H9 (cell line): ENCODE data around the gene PPM1M. TPM values are rescaled to one million over a fixed set of nuclear protein-coding genes. Genes with fewer than 3 reads are reported as not detected.

Experiments
- DNase-seq: peaks from one replicate; pipeline ENCODE4 v3.0.0-alpha.2; 2017
- H2AFZ ChIP-seq: one replicate; pipeline ENCODE4 v1.6.1; 2013; ENCODE audit warnings: mild to moderate bottlenecking, low read length, control low read depth, moderate library complexity
- H2AK5ac ChIP-seq: 2 replicates; pipeline ENCODE4 v1.6.1; 2013; ENCODE audit warnings: low read length, control low read depth, mixed read lengths; ENCODE audit not compliant: insufficient read length
- H2BK120ac ChIP-seq: one replicate; pipeline ENCODE4 v1.6.1; 2013; ENCODE audit warnings: low read depth, mild to moderate bottlenecking, low read length, control low read depth, inconsistent platforms; ENCODE audit not compliant: poor library complexity, severe bottlenecking
- H2BK12ac ChIP-seq: 2 replicates; pipeline ENCODE4 v1.6.1; 2013; ENCODE audit warnings: low read length, control low read depth, mixed read lengths, low read depth; ENCODE audit not compliant: insufficient read length
- H2BK15ac ChIP-seq: 2 replicates; pipeline ENCODE4 v1.6.1; 2013; ENCODE audit warnings: low read depth, low read length, control low read depth
- H2BK20ac ChIP-seq: one replicate; pipeline ENCODE4 v1.6.1; 2013; ENCODE audit warnings: low read depth, mild to moderate bottlenecking, low read length, control low read depth, inconsistent platforms; ENCODE audit not compliant: poor library complexity, severe bottlenecking
- H2BK5ac ChIP-seq: 2 replicates; pipeline ENCODE4 v1.6.1; 2013; ENCODE audit warnings: low read length, control low read depth, mixed read lengths; ENCODE audit not compliant: insufficient read length
- H3K14ac ChIP-seq: 2 replicates; pipeline ENCODE4 v1.6.1; 2013; ENCODE audit warnings: low read length, control low read depth; ENCODE audit not compliant: insufficient read depth
- H3K18ac ChIP-seq: 2 replicates; pipeline ENCODE4 v1.6.1; 2013; ENCODE audit warnings: low read depth, mild to moderate bottlenecking, mixed read lengths, low read length, control low read depth; ENCODE audit not compliant: insufficient read length
- H3K23ac ChIP-seq: 2 replicates; pipeline ENCODE4 v1.6.1; 2013; ENCODE audit warnings: low read length, control low read depth, mixed read lengths, low read depth; ENCODE audit not compliant: insufficient read length
- H3K23me2 ChIP-seq: 2 replicates; pipeline ENCODE4 v1.6.1; 2013; ENCODE audit warnings: low read depth, mild to moderate bottlenecking, mixed read lengths, low read length, control low read depth; ENCODE audit not compliant: insufficient read length, poor library complexity, severe bottlenecking
- H3K27ac ChIP-seq: 2 replicates; pipeline ENCODE4 v1.5.1; 2013; ENCODE audit warnings: low read length, control low read depth, mixed read lengths, low read depth; ENCODE audit not compliant: insufficient read length
- H3K27me3 ChIP-seq: 2 replicates; pipeline ENCODE4 v1.6.1; 2013; ENCODE audit warnings: low read length, control low read depth, inconsistent platforms; ENCODE audit not compliant: insufficient read depth
- H3K4ac ChIP-seq: 2 replicates; pipeline ENCODE4 v1.6.1; 2013; ENCODE audit warnings: low read depth, mild to moderate bottlenecking, control low read depth, inconsistent platforms, low read length, moderate library complexity
- H3K4me1 ChIP-seq: 2 replicates; pipeline ENCODE4 v1.6.1; 2013; ENCODE audit warnings: low read length, control low read depth, inconsistent platforms; ENCODE audit not compliant: insufficient read depth
- H3K4me2 ChIP-seq: 2 replicates; pipeline ENCODE4 v1.6.1; 2013; ENCODE audit warnings: low read length, control low read depth, mixed read lengths; ENCODE audit not compliant: insufficient read length, insufficient read depth
- H3K56ac ChIP-seq: 2 replicates; pipeline ENCODE4 v1.6.1; 2013; ENCODE audit warnings: low read depth, mild to moderate bottlenecking, mixed read lengths, low read length, control low read depth; ENCODE audit not compliant: insufficient read length
- H3K79me1 ChIP-seq: 2 replicates; pipeline ENCODE4 v1.6.1; 2013; ENCODE audit warnings: low read depth, mild to moderate bottlenecking, moderate library complexity, low read length, control low read depth, inconsistent platforms; ENCODE audit not compliant: insufficient read depth, poor library complexity, severe bottlenecking
- H3K79me2 ChIP-seq: 2 replicates; pipeline ENCODE4 v1.6.1; 2013; ENCODE audit warnings: low read length, control low read depth, inconsistent platforms; ENCODE audit not compliant: insufficient read depth
- H3K9ac ChIP-seq: 2 replicates; pipeline ENCODE4 v1.6.1; 2013; ENCODE audit warnings: low read length, control low read depth, mixed read lengths; ENCODE audit not compliant: insufficient read length; ENCODE audit errors: extremely low read depth
- H3K9me3 ChIP-seq: one replicate; pipeline ENCODE4 v1.6.1; 2013; ENCODE audit warnings: low read depth, low read length, inconsistent platforms; ENCODE audit not compliant: control insufficient read depth
- H3T11ph ChIP-seq: one replicate; pipeline ENCODE4 v1.6.1; 2013; ENCODE audit warnings: mild to moderate bottlenecking, low read length, control low read depth, inconsistent platforms
- H4K20me1 ChIP-seq: one replicate; pipeline ENCODE4 v1.6.1; 2013; ENCODE audit not compliant: control insufficient read depth, insufficient read length, insufficient read depth
- H4K5ac ChIP-seq: 2 replicates; pipeline ENCODE4 v1.6.1; 2013; ENCODE audit warnings: low read depth, mild to moderate bottlenecking, mixed read lengths, low read length, control low read depth; ENCODE audit not compliant: insufficient read length
- H4K8ac ChIP-seq: replicated peaks from 2 replicates; pipeline ENCODE4 v1.6.1; 2013; ENCODE audit warnings: low read length, control low read depth, mixed read lengths, low read depth; ENCODE audit not compliant: insufficient read length
- H4K91ac ChIP-seq: 2 replicates; pipeline ENCODE4 v1.6.1; 2013; ENCODE audit warnings: low read depth, mild to moderate bottlenecking, moderate library complexity, mixed read lengths, low read length, control low read depth; ENCODE audit not compliant: insufficient read length
- H3K27ac Mint-ChIP-seq, 3 experiments: 2 replicates in 2 of 3; 3 replicates in 1 of 3; pipeline ENCODE4 v1.8.0; 2020 to 2021; ENCODE audit warnings: mixed read lengths in 3 of 3, mild to moderate bottlenecking in 1 of 3, moderate library complexity in 1 of 3
- H3K27me3 Mint-ChIP-seq: 2 replicates; pipeline ENCODE4 v1.8.0; 2021; ENCODE audit warnings: low read depth, mild to moderate bottlenecking, moderate library complexity, mixed read lengths
- H3K36me3 Mint-ChIP-seq, 3 experiments: 2 replicates in 2 of 3; 3 replicates in 1 of 3; pipeline ENCODE4 v1.8.0; 2020 to 2021; ENCODE audit warnings: low read depth in 3 of 3, mixed read lengths in 3 of 3; ENCODE audit not compliant: insufficient read depth in 1 of 3
- H3K4me1 Mint-ChIP-seq, 2 experiments: 2 replicates each; pipeline ENCODE4 v1.8.0; 2020; ENCODE audit warnings: mixed read lengths in 2 of 2
- H3K4me3 Mint-ChIP-seq, 2 experiments: 2 replicates in 1 of 2; 3 replicates in 1 of 2; pipeline ENCODE4 v1.8.0; 2020 to 2021; ENCODE audit warnings: mild to moderate bottlenecking in 2 of 2, mixed read lengths in 2 of 2, moderate library complexity in 1 of 2
- H3K9me3 Mint-ChIP-seq, 2 experiments: 2 replicates in 1 of 2; 3 replicates in 1 of 2; pipeline ENCODE4 v1.8.0; 2020; ENCODE audit warnings: mild to moderate bottlenecking in 2 of 2, mixed read lengths in 2 of 2, moderate library complexity in 1 of 2
- WGBS: extraction: QIAGEN DNeasy Blood & Tissue Kit; methylation state at CpG from one replicate; pipeline ENCODE4 v1.1.7; 2013; ENCODE audit warnings: missing lambda C conversion rate, low lambda C conversion rate, mixed read lengths; ENCODE audit not compliant: insufficient read length; ENCODE audit errors: extremely low coverage; 5-methylcytosine and 5-hydroxymethylcytosine counted together
- total RNA-seq: library from RNA; stranded (reverse); gene quantifications from 2 replicates; pipeline ENCODE4 v1.2.1, GENCODE V29; 2021
- TF ChIP-seq, protein P1 (sequence below): fragments of 200-600 bp; sonication (generic); conservative IDR thresholded peaks from 3 replicates; pipeline ENCODE4 v1.8.0; 2021; ENCODE audit warnings: antibody characterized with exemption, mild to moderate bottlenecking

PPM1M gene
- total RNA-seq, 1 experiment from 2014 or later: 7.4 TPM

GRCh38 chr3:52225452-52226228, 19.9 kb upstream of the PPM1M start, which contains the start of gene TLR9:
Gene TLR9 (minus strand): TSS chr3:52225645. CDS start chr3:52225529, 116 bp downstream.
- Histone ChIP-seq H2BK20ac (no peak within 1 kb of the TSS), H2BK120ac (no peak within 1 kb of the TSS), H4K5ac (no peak within 1 kb of the TSS), H3K9ac (no peak within 1 kb of the TSS), H2BK5ac (no peak within 1 kb of the TSS), H4K20me1 (no peaks in the 10 kb centered on the region), H4K8ac (no peak within 1 kb of the TSS), H3K4me2 (no peak within 1 kb of the TSS), H3K23ac (no peak within 1 kb of the TSS), H3K14ac (no peak within 1 kb of the TSS), H3K27ac (no peak within 1 kb of the TSS), H3K79me1 (no peaks in the 10 kb centered on the region), H3K27me3 (no peaks in the 10 kb centered on the region), H3K56ac (no peak within 1 kb of the TSS), H4K91ac (no peak within 1 kb of the TSS), H2AFZ (no peak within 1 kb of the TSS), H3K18ac (no peak within 1 kb of the TSS), H3K4ac (no peak within 1 kb of the TSS), H3T11ph (no peak within 1 kb of the TSS), H2AK5ac (no peak within 1 kb of the TSS), H3K23me2 (no peaks in the 10 kb centered on the region), H3K79me2 (no peaks in the 10 kb centered on the region), H2BK15ac (no peak within 1 kb of the TSS), H2BK12ac (no peak within 1 kb of the TSS), H3K4me1 (no peaks in the 10 kb centered on the region), H3K9me3 (no peaks in the 10 kb centered on the region)
- TF ChIP-seq, protein P1, sequence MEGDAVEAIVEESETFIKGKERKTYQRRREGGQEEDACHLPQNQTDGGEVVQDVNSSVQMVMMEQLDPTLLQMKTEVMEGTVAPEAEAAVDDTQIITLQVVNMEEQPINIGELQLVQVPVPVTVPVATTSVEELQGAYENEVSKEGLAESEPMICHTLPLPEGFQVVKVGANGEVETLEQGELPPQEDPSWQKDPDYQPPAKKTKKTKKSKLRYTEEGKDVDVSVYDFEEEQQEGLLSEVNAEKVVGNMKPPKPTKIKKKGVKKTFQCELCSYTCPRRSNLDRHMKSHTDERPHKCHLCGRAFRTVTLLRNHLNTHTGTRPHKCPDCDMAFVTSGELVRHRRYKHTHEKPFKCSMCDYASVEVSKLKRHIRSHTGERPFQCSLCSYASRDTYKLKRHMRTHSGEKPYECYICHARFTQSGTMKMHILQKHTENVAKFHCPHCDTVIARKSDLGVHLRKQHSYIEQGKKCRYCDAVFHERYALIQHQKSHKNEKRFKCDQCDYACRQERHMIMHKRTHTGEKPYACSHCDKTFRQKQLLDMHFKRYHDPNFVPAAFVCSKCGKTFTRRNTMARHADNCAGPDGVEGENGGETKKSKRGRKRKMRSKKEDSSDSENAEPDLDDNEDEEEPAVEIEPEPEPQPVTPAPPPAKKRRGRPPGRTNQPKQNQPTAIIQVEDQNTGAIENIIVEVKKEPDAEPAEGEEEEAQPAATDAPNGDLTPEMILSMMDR: no peak
- Mint-ChIP-seq H3K27ac (peak within 1 kb of the TSS in 1 of 3 experiments; percentile 84; a peak in 3 of 7 replicates), H3K27me3 (no peaks in the 10 kb centered on the region; the same call in none of the 2 replicates), H3K9me3 (no peaks in the 10 kb centered on the region; a peak in 2 of 5 replicates), H3K36me3 (peaks cover 10 to 15% (median 13%) of the 10 kb centered on the region in 3 experiments), H3K4me1 (peaks cover 0 to 17% of the 10 kb centered on the region in 2 experiments; a peak in 3 of 4 replicates), H3K4me3 (no peak within 1 kb of the TSS; a peak in 1 of 5 replicates)
- DNase-seq: peak; percentile 28
- no CpG with 5 or more reads among the region's 9 CpGs for WGBS
